Right lobe of liver (tissue), 4 donors: Measurements from ENCODE around the gene NGFR.

Source experiments
- POLR2A ChIP-seq: fragments of 450-650 bp; IDR thresholded peaks from one replicate; pipeline ENCODE4 v1.6.1; 2017; ENCODE audit warnings: antibody characterized with exemption, mild to moderate bottlenecking
- TF ChIP-seq, protein P1 (sequence below), 4 donors: fragments of 200-600 bp in 3 of 4; fragments of 450-650 bp in 1 of 4; IDR thresholded peaks; one replicate each; pipeline versions ENCODE4 v1.5.1 to v1.8.0; 2016 to 2022; ENCODE audit warnings: antibody characterized with exemption in 4 of 4, mild to moderate bottlenecking in 2 of 4
- donor health status: DM: no; HTN: no; CAD: no.
- donor health status: DM: no; HTN: no; CAD: no.
- donor health status: DM: no; HTN: yes; CAD: no.

DNA sequence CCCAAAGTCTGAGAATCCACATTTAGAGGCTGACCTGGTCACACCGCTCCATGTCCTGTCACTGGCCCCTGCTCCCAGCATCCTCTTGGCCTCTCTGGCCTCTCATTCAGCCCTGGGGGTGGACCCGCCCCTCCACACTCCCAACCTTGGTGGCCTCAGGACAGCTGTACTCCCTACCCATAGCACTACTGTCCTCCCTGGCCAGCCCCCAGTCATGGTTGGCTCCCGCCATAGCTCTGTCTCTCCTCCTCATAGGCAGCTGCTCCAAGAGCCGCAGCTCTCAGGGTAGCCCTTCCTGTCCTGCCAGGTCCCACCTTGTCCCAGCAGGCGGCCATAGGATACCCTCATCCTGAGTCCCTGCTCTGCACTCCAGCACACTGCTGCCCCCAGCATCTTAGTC, 42.4 kb upstream of the NGFR start:
- TF ChIP-seq, protein P1, sequence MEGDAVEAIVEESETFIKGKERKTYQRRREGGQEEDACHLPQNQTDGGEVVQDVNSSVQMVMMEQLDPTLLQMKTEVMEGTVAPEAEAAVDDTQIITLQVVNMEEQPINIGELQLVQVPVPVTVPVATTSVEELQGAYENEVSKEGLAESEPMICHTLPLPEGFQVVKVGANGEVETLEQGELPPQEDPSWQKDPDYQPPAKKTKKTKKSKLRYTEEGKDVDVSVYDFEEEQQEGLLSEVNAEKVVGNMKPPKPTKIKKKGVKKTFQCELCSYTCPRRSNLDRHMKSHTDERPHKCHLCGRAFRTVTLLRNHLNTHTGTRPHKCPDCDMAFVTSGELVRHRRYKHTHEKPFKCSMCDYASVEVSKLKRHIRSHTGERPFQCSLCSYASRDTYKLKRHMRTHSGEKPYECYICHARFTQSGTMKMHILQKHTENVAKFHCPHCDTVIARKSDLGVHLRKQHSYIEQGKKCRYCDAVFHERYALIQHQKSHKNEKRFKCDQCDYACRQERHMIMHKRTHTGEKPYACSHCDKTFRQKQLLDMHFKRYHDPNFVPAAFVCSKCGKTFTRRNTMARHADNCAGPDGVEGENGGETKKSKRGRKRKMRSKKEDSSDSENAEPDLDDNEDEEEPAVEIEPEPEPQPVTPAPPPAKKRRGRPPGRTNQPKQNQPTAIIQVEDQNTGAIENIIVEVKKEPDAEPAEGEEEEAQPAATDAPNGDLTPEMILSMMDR (IDR thresholded peaks at IDR 0.05), result no peak
- no peak for TF ChIP-seq POLR2A
